Fibroblast of skin of right biceps (primary cell): ENCODE results near the gene SLC27A2.
"Not testable (repeated sequence)": the region's sequence is repeated elsewhere in the genome, so short reads cannot be mapped to it uniquely, and the experiment has no call there.

Source experiments
- DNase-seq: peaks from one replicate; pipeline ENCODE4 v3.0.0-alpha.2; 2013

The SLC27A2 gene

DNA sequence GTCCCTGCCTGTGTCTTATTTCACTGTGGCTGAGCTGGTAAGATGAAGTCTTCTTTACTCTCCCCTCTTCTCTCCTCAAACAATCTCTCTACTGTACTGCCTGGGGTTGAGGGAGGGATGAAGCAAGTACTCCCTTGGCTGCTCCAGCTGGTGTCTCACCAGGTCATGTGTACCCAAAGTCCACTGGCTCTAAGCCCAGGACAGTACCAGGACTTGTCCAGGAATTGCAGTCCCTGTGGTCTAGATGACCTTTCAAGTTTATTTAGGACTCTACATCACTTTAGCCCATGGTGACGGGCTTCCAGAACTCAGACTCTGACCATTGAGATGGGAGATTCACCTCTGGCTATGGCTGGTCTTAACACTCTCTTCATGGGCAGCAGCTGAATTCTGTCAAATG lies 17.5 kb upstream of the SLC27A2 start:
- no peak for DNase-seq

DNA sequence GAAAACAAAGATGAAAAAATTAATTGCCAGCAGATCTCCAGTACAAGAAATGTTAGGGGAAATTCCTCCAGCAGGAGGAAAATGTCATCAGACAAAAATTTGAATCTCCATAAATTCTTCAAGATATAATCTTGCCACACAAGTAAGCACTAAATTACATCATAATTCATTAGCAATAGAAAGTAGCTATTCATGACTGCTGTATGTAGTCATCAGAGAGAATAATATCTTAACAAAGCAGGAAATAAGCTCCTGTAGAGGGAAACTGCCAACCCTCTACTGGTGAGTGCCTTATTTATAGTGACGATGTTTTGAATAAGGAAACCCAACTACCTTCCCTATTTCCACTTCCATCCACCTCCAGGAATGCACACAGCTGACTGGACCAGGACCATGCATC lies 15.8 kb upstream of the SLC27A2 start:
- DNase-seq, result peak; percentile 84

DNA sequence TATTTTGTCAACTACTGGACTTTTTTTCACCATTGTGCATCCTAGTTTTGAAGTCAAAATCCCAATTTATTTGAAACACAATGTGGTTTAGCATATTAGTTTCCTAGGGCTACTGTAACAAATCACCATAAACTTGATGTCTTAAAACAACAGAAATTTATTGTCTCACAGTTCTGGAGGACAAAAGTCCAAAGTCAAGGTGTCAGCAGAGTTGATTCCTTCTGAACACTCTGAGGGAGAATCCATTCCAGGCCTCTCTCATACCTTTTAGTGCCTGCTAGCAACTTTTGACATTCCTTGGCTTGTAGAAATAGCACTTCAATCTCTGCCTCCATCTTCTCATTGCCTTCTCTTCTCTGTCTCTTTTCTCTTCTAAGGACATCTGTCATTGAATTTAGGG lies 14.9 kb upstream of the SLC27A2 start:
- DNase-seq, result no peak

DNA sequence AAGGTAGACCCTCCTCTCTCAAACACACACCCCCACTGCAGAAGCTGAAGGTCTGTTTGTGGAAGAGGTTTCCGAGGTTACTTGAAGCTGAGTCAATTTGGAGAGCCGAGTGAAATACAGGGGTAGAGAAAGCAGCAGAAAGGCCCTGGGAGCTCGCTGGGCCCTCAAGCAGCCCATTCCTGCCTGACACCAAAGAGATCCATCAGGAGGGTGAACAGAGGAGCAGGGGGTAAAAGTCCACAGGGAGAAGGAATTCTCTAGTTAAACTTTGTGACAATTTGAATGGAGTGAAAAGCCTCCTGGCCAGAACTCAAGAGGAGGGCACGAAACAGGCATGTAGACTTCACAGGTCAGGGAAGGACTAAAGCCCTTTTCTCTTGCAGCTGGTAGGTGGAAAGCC lies 13.6 kb upstream of the SLC27A2 start:
- DNase-seq, result no peak

GRCh38 chr15:50168783-50169411 lies 13.1 kb upstream of the SLC27A2 start:
- no peak for DNase-seq

DNA sequence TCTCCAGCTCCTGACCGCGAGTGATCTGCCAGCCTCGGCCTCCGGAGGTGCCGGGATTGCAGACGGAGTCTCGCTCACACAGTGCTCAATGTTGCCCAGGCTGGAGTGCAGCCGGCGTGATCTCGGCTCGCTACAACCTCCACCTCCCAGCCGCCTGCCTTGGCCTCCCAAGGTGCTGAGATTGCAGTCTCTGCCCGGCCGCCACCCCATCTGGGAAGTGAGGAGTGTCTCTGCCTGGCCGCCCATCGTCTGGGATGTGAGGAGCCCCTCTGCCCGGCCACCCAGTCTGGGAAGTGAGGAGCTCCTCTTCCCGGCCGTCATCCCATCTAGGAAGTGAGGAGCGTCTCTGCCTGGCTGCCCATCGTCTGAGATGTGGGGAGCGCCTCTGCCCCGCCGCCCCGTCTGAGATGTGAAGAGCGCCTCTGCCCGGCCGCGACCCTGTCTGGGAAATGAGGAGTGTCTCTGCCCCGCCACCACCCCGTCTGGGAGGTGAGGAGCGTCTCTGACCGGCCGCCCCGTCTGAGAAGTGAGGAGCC lies 9.6 kb upstream of the SLC27A2 start:
- DNase-seq, result not testable (repeated sequence)

GRCh38 chr15:50176869-50177268 lies 5.1 kb upstream of the SLC27A2 start:
- DNase-seq, result peak; percentile 31

GRCh38 chr15:50180091-50180490 lies 1.9 kb upstream of the SLC27A2 start:
- DNase-seq, result no peak

DNA sequence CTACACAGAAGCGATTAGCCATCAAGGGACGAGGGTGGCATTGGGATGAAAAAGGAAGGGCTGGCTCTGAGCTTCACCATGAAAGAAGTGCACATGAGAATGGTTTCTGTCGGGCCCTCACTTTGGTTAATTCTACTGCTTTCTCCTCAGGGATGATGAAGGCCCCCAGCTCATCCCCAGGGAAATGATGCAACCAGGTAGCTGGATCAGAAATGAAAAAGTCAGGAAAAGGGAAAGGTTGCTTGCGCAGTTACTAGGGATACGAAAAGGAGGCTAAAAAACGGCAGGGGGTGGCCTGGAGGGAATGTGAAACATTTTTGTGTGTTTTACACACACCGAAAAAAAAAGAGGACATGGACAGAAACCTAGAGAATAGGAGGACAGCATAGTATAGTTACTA lies 1.4 kb upstream of the SLC27A2 start:
- no peak for DNase-seq

GRCh38 chr15:50181201-50181968 lies 611 bp upstream of the SLC27A2 start:
- DNase-seq, result no peak

DNA sequence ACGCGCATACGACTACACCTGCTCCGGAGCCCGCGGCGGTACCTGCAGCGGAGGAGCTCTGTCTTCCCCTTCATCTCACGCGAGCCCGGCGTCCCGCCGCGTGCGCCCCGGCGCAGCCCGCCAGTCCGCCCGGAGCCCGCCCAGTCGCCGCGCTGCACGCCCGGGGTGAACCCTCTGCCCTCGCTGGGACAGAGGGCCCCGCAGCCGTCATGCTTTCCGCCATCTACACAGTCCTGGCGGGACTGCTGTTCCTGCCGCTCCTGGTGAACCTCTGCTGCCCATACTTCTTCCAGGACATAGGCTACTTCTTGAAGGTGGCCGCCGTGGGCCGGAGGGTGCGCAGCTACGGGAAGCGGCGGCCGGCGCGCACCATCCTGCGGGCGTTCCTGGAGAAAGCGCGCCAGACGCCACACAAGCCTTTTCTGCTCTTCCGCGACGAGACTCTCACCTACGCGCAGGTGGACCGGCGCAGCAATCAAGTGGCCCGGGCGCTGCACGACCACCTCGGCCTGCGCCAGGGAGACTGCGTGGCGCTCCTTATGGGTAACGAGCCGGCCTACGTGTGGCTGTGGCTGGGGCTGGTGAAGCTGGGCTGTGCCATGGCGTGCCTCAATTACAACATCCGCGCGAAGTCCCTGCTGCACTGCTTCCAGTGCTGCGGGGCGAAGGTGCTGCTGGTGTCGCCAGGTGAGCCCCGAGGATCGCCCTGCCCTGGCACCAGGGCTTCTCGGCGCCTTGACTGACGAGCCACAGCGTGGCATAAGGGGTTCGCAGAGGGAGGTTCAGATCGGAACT lies 420 bp downstream of the SLC27A2 start:
- no peak for DNase-seq

DNA sequence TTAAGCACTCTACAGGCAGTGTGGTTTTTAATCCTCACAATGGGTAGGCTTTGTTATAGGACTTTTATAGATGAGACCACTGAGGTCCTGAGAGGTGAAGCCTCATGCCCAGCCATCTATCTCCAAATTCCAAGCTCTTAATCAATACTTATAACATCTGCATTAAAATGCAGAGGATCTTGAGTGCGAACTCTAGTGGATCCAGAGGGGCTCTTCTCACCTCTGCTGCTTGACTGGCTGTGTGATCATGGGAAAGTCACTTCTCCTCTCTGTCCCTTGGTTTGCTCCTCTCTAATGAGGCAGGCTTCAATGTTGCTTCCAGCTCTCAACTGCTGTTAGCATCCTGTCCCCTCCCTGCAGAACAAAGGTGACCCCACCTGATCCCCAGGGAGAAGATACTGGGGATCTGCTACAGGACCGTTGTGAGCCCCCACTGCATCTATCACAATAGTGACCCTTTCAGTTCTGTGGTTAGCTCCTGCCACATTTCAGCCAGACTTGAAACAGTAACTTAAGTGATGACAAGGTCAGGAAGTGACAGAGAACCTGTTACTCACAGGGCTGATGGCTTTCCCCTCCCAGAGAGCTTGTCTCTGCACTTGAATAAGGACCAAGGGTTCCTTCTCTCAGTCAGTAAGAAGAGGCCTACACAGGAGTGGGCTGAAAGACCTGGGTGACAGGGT lies 1.3 kb downstream of the SLC27A2 start:
- no peak for DNase-seq

- DNase-seq, result no peak
These were observed 3.0 kb downstream of the SLC27A2 start for GRCh38 chr15:50184863-50185504.

DNA sequence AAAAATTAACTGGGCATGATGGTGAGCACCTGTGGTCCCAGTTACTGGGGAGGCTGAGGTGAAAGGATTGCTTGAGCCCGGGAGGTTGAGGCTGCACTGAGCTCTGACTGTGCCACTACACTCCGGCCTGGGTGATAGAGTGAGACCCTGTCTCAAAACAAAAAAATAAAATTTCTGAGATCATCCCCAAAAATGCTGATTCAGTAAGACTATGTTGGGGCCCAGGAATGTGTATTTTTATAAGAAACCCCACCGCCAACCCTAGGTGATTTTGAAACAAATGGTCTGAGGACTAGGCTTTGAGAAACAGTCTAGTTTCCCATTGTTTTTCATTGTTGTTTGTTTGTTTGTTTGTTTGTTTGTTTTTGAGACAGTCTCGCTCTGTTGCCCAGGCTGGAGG lies 4.1 kb downstream of the SLC27A2 start:
- DNase-seq, result no peak

DNA sequence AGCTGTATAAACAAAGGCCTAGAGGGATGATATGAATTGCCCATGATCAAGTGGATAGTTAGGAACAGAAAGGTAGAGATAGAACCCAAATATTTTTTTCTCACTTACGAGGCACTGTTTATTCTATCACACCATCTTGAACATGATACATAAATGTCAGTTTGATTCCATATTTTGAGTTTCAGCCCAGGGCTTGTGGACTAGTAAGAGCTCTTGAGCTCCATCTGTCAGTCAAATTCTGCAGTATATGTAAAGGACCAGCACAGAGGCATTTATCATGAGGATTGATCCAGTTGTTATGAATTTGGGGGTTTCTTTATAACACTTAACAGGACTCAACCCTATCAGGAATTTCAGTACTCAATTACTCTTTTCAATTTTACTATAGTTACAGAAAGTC lies 4.8 kb downstream of the SLC27A2 start:
- DNase-seq, result no peak

DNA sequence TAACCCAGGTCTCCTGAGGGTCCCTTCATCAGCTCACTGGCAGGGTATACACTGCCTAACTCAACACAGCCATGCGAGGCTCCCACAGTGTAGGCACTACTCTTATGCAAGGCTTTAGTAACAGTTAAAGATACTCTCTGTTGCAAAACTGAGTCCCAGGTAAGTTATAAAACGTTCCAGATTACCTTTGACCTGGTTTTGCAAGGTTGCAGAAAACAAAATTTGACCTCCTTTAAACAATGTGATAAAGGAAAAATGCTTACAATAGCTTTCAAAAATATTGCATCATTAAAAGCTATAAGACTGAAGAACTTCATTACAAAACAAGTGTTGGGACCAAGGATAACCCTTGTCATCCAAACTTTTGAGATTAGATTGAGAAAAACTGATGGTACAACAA lies 5.5 kb downstream of the SLC27A2 start:
- no peak for DNase-seq

DNA sequence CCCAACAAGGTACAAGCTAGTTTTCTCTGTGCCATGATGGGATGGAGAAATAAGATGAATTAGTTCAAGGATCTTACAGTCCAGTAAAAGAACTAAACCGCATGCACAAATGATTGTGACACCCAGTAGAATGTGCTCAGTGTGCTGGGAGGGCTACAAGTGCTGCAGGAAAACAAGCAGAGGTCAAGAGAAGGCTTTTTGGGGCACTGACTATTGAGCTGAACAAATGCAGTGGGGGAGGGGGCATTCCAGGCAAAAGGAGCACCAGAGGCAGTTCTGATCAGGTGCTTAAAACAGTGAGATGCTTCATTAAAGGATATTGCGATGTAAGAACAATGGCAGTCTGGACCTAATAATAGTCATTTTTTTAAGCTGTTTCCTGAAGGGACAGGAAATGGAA lies 6.0 kb downstream of the SLC27A2 start:
- no peak for DNase-seq

DNA sequence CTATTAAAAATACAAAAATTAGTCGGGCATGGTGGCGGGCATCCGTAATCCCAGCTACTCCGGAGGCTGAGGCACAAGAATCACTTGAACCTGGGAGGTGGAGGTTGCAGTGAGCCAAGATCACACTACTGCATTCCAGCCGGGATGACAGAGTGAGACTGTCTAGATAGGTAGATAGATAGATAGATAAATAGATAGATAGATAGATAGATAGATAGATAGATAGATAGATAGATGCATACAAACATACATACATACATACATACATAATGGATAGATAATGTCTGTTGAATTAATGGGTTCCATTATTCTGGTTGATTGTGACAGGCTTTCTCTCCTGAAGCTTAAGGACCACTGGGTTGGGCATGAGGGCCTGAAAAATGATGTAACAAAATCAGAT lies 6.8 kb downstream of the SLC27A2 start:
- DNase-seq, result not testable (repeated sequence)

DNA sequence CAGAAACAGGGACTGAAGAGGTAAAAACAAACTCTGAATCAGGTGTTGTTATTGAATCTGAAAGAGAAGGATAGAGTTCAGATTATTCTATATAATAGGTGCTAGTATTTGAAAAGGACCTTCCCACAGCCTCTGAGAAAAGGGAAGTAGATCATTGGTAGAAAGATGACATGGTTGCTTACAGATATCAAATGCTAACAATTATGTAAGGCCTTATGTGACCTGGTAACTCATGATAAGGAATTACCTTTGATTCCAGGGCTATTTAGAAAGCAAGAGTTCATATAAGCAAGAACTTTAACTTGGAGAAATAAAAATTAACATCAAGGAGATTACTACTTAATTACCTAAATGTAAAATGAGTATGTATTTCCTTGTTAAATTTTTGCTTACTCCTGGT lies 7.6 kb downstream of the SLC27A2 start:
- DNase-seq, result no peak

GRCh38 chr15:50190166-50190570 lies 8.2 kb downstream of the SLC27A2 start:
- DNase-seq, result no peak

- DNase-seq, result no peak
These were observed 8.7 kb downstream of the SLC27A2 start for GRCh38 chr15:50190723-50191122.

GRCh38 chr15:50192164-50192563 lies 10.2 kb downstream of the SLC27A2 start:
- no peak for DNase-seq
